ENCODE results near the gene PPFIA1.

PPFIA1 gene

GRCh38 chr11:70230151-70230839 is 40.2 kb upstream of the PPFIA1 start:
- no peak for DNase-seq (ENCODE audit: low read depth)
- no peak for TF ChIP-seq CTCF (conservative IDR thresholded peaks at IDR 0.05; ENCODE audit: low read depth, low read length)
- H3K4me3 ChIP-seq (ENCODE audit: low read length), result no peak overlapping the region

GRCh38 chr11:70230840-70231710 is 39.4 kb upstream of the PPFIA1 start:
- H3K4me3 ChIP-seq (ENCODE audit: low read length), result no peak overlapping the region
- no peak for TF ChIP-seq CTCF (conservative IDR thresholded peaks at IDR 0.05; ENCODE audit: low read depth, low read length)
- no peak for DNase-seq (ENCODE audit: low read depth)

GRCh38 chr11:70233034-70233433 is 37.5 kb upstream of the PPFIA1 start:
- H3K4me3 ChIP-seq (ENCODE audit: low read length), result no peak overlapping the region
- TF ChIP-seq CTCF (conservative IDR thresholded peaks at IDR 0.05; ENCODE audit: low read depth, low read length), result no peak
- no peak for DNase-seq (ENCODE audit: low read depth)

GRCh38 chr11:70233511-70233934 is 37.0 kb upstream of the PPFIA1 start:
- peak; percentile 72 for DNase-seq (ENCODE audit: low read depth)
- TF ChIP-seq CTCF (conservative IDR thresholded peaks at IDR 0.05; ENCODE audit: low read depth, low read length), result no peak
- H3K4me3 ChIP-seq (ENCODE audit: low read length), result no peak overlapping the region

- no peak for DNase-seq (ENCODE audit: low read depth)
- no peak for TF ChIP-seq CTCF (conservative IDR thresholded peaks at IDR 0.05; ENCODE audit: low read depth, low read length)
- H3K4me3 ChIP-seq (ENCODE audit: low read length), result no peak overlapping the region
These were observed 36.5 kb upstream of the PPFIA1 start for GRCh38 chr11:70233962-70234361.

GRCh38 chr11:70240337-70240736 is 30.2 kb upstream of the PPFIA1 start:
- DNase-seq (ENCODE audit: low read depth), result no peak
- H3K4me3 ChIP-seq (ENCODE audit: low read length), result no peak overlapping the region
- no peak for TF ChIP-seq CTCF (conservative IDR thresholded peaks at IDR 0.05; ENCODE audit: low read depth, low read length)
